T follicular helper cell (primary cell): Measurements from ENCODE around the gene TCFL5.

Experiments
- DNase-seq: peaks from one replicate; pipeline ENCODE4 v3.0.0-alpha.2; 2020; ENCODE audit warnings: low read depth

TCFL5 gene

GRCh38 chr20:62796699-62797491 is 64.7 kb downstream of the TCFL5 start:
- DNase-seq: no peak

DNA sequence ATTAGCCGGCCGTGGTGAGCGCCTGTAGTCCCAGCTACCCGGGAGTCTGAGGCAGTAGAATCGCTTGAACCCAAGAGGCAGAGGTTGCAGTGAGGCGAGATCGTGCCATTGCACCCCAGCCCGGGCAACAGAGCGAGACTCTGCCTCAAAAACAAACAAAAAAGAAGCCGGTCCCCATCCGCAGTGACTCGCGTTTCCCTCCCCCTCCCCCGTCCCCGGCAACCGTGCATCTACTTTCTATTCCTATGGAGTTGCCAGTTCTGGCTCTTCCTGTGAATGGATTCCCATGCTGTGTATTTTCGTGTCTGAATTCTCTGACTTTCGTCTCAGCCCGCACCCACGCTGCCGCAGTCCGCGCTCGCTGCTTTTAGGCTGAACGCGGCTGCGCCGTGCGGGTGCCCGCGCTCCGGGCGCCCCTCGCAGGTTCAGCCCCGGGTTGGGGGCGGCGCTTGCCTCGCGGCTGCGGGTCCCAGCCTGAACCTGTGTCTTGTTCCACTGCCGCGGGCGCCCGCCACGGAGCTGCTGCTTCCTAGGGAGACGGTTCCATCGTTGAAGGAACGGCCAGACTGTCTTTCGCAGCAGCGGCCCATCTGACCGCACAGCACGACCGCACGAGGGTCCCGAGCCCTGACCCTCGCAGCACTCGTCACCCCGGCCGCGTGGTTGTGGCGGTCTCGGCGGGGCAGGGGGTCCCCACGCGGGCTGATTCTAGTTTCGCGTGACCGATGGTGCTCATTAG is 66.4 kb downstream of the TCFL5 start:
- peak; percentile 45 for DNase-seq

DNA sequence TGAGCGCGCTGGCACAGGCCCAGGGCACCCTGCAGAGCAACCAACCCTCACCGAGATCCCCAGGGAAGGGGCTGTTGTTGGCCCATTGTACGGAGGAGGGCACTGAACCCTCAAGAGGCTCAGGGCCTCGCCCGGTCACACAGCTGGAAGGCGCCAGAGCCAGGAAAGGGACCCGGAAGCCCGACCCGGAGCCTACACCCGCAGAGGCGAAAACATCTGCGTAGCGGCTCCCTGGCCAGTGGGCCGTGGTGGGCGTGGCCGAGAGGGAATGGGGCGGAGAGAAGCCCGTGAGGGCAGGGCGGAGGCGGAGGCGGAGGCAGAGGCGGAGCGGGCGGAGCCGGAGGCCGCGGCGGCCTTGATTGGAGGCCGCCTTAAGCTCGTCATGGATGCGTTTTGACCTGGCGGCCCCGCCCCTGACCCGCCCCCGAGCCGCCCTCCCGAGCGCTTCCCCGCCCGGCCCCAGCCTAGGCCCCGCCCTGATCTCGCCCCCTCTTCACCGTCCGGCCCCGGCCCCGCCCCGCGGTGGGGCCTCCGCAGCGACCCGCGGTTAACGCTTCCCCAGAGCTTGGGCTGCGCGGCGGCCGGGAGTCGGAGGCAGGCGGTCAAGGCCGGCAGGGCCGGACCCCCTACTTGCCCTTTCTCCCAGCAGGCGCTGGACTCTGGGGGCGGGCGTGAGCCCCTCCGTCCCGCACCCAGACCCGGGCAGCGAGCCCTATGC is 67.5 kb downstream of the TCFL5 start:
- peak; percentile 84 for DNase-seq

GRCh38 chr20:62793757-62794006 is 67.9 kb downstream of the TCFL5 start:
- no peak for DNase-seq

GRCh38 chr20:62792940-62793756 is 68.5 kb downstream of the TCFL5 start:
- DNase-seq: no peak

- no peak for DNase-seq
Observed at GRCh38 chr20:62792182-62792939, 69.3 kb downstream of the TCFL5 start.

GRCh38 chr20:62791301-62792181 is 70.1 kb downstream of the TCFL5 start:
- peak; percentile 44 for DNase-seq
